Endothelial cell of umbilical vein (primary cell): ENCODE data around the gene GIT2. TPM values are rescaled to one million over a fixed set of nuclear protein-coding genes. Genes with fewer than 3 reads are reported as not detected.

Source experiments
- BruUV-seq: library from RNA; stranded (reverse); fragments of 400-500 nt; replicated peaks from 2 replicates; lab custom pipeline; 2021; lab: Mats Ljungman, UMichigan
- CTCF ChIA-PET: fragments of 300-600, 350-600 bp; sonication (Branson Sonifier 250); formaldehyde crosslinking; loops from one replicate; lab custom pipeline; 2021; ENCODE audit warnings: antibody characterized with exemption, inconsistent platforms; lab: Charles Lee
- POLR2A ChIA-PET: fragments of 300-600, 350-600 bp; sonication (Branson Sonifier 250); formaldehyde crosslinking; loops from one replicate; lab custom pipeline; 2021; ENCODE audit warnings: antibody characterized with exemption, inconsistent platforms; lab: Charles Lee
- DNase-seq: peaks from one replicate; pipeline ENCODE4 v3.0.0-alpha.2; 2011; ENCODE audit warnings: low read depth, low spot score
- FAIRE-seq: peaks from 2 replicates; lab custom pipeline; 2011; peaks lifted over from hg19 to GRCh38; lab: Jason Lieb, UNC
- H2AFZ ChIP-seq: 2 replicates; pipeline ENCODE4 v1.6.0; 2012; ENCODE audit warnings: low read depth, low read length, control low read depth, inconsistent platforms
- H3K27ac ChIP-seq: 2 replicates; pipeline ENCODE4 v1.5.1; 2011; ENCODE audit warnings: low read depth, mild to moderate bottlenecking, control low read depth, low read length, moderate library complexity; ENCODE audit not compliant: insufficient read depth
- H3K27me3 ChIP-seq, 2 experiments: 2 replicates each; pipeline versions ENCODE4 v1.6.0 to v1.6.1; 2011; ENCODE audit warnings: low read length in 2 of 2, mixed read lengths in 1 of 2; ENCODE audit not compliant: control insufficient read depth in 2 of 2, insufficient read depth in 2 of 2
- H3K36me3 ChIP-seq, 2 experiments: 2 replicates in 1 of 2; 3 replicates in 1 of 2; pipeline ENCODE4 v1.5.1; 2011; ENCODE audit warnings: low read length in 2 of 2, mild to moderate bottlenecking in 1 of 2, moderate library complexity in 1 of 2; ENCODE audit not compliant: control insufficient read depth in 2 of 2, insufficient read depth in 2 of 2; ENCODE audit errors: extremely low read depth in 1 of 2
- H3K4me1 ChIP-seq: 3 replicates; pipeline ENCODE4 v1.5.1; 2011; ENCODE audit warnings: mild to moderate bottlenecking, low read length; ENCODE audit not compliant: control insufficient read depth, insufficient read depth; ENCODE audit errors: extremely low read depth
- H3K4me2 ChIP-seq: 2 replicates; pipeline ENCODE4 v1.6.1; 2011; ENCODE audit warnings: low read length, control low read depth, mixed read lengths; ENCODE audit not compliant: insufficient read depth
- H3K4me3 ChIP-seq, 3 experiments: fragments of 200-600 bp in 1 of 3; sonication (generic), shearing (Covaris generic) in 1 of 3; replicated peaks in 1 of 3; 2 replicates each; pipeline ENCODE4 v1.5.1; 2011 to 2016; ENCODE audit warnings: control low read depth in 3 of 3, low read length in 3 of 3, mild to moderate bottlenecking in 2 of 3, inconsistent platforms in 1 of 3, low read depth in 1 of 3, moderate library complexity in 1 of 3; ENCODE audit not compliant: insufficient read depth in 1 of 3
- H3K79me2 ChIP-seq: 2 replicates; pipeline ENCODE4 v1.6.0; 2012; ENCODE audit warnings: low read length, inconsistent platforms; ENCODE audit not compliant: control insufficient read depth, insufficient read depth
- H3K9ac ChIP-seq: replicated peaks from 2 replicates; pipeline ENCODE3; 2011; ENCODE audit warnings: low read length, control low read depth; ENCODE audit not compliant: insufficient read depth; ENCODE audit errors: extremely low read depth
- H3K9me1 ChIP-seq: replicated peaks from 3 replicates; pipeline ENCODE4 v1.6.0; 2011; ENCODE audit warnings: mild to moderate bottlenecking, low read length; ENCODE audit not compliant: control insufficient read depth, insufficient read depth; ENCODE audit errors: extremely low read depth
- H3K9me3 ChIP-seq: replicated peaks from 2 replicates; pipeline ENCODE4 v1.5.1; 2012; ENCODE audit warnings: low read length, inconsistent platforms; ENCODE audit not compliant: control insufficient read depth, insufficient read depth
- H4K20me1 ChIP-seq: replicated peaks from 2 replicates; pipeline ENCODE3; 2011; ENCODE audit warnings: mild to moderate bottlenecking, low read length; ENCODE audit not compliant: control insufficient read depth, insufficient read depth; ENCODE audit errors: extremely low read depth
- EZH2 ChIP-seq: IDR thresholded peaks from 2 replicates; pipeline ENCODE4 v1.6.1; 2012; ENCODE audit warnings: borderline replicate concordance, low read depth, mild to moderate bottlenecking, moderate library complexity, low read length, inconsistent platforms; ENCODE audit not compliant: severe bottlenecking
- FOS ChIP-seq: IDR thresholded peaks from 2 replicates; pipeline ENCODE4 v1.6.1; 2011; ENCODE audit warnings: mild to moderate bottlenecking, low read length, moderate library complexity, borderline replicate concordance; ENCODE audit not compliant: insufficient read depth
- GATA2 ChIP-seq: IDR thresholded peaks from 2 replicates; pipeline ENCODE4 v1.7.0; 2011; ENCODE audit warnings: low read depth, mild to moderate bottlenecking, moderate library complexity, mixed read lengths, low read length; ENCODE audit not compliant: insufficient read length, insufficient read depth
- JUN ChIP-seq: IDR thresholded peaks from 2 replicates; pipeline ENCODE4 v1.6.1; 2011; ENCODE audit warnings: borderline replicate concordance, low read depth; ENCODE audit not compliant: insufficient read length, insufficient read depth
- MAX ChIP-seq: IDR thresholded peaks from 2 replicates; pipeline ENCODE4 v1.6.1; 2011; ENCODE audit not compliant: insufficient read depth, insufficient read length
- MYC ChIP-seq: IDR thresholded peaks from one replicate; pipeline ENCODE4 v1.6.1; 2011; ENCODE audit warnings: mild to moderate bottlenecking, low read depth, low read length
- POLR2A ChIP-seq: IDR thresholded peaks from 2 replicates; pipeline ENCODE4 v1.6.1; 2012; ENCODE audit warnings: low read depth, mild to moderate bottlenecking, control low read depth, low read length
- POLR2AphosphoS5 ChIP-seq: IDR thresholded peaks from 2 replicates; pipeline ENCODE4 v1.6.1; 2012; ENCODE audit warnings: low read depth, mild to moderate bottlenecking, control low read depth, low read length, moderate library complexity; ENCODE audit not compliant: insufficient read depth
- dilution Hi-C: fragments of 300-500 bp; cut with MboI; formaldehyde crosslinking; loops from one replicate; pipeline ENCODE4 v1.15.0; 2019; ENCODE audit warnings: low sequenced_read_pairs; ENCODE audit not compliant: extremely low pct_ligation_motif_present
- intact Hi-C: fragments of 100-400 bp; cut with micrococcal nuclease; formaldehyde crosslinking; loops from one replicate; pipeline ENCODE4 v1.10.0; 2022
- polyA plus RNA-seq, 4 experiments: library from polyadenylated mRNA; depleted of rRNA in 3 of 4; stranded (reverse) in 3 of 4; unstranded in 1 of 4; fragments of >200 nt; gene quantifications; 2 replicates each; pipeline versions ENCODE4 v1.2.1 to v1.2.3, GENCODE V29; 2011 to 2012; ENCODE audit warnings: missing spikeins in 1 of 4
- total RNA-seq: library from RNA; stranded (reverse); gene quantifications from 2 replicates; pipeline ENCODE4 v1.2.3, GENCODE V29; 2021
- TF ChIP-seq, protein P1 (sequence below), 2 donors: IDR thresholded peaks; 1 replicate in 1 of 2; 2 replicates in 1 of 2; pipeline ENCODE4 v1.5.1; 2011; ENCODE audit warnings: low read length in 2 of 2, mild to moderate bottlenecking in 2 of 2, moderate library complexity in 2 of 2, control low read depth in 1 of 2, inconsistent platforms in 1 of 2, low read depth in 1 of 2; ENCODE audit not compliant: insufficient read depth in 1 of 2; ENCODE audit errors: extremely low read depth in 1 of 2

The GIT2 gene
- total and polyA plus RNA-seq, 2 donors (not counting 3 experiments of a cell fraction or from before 2014, with no cell fraction given) = 37.3 to 77.2 TPM

DNA sequence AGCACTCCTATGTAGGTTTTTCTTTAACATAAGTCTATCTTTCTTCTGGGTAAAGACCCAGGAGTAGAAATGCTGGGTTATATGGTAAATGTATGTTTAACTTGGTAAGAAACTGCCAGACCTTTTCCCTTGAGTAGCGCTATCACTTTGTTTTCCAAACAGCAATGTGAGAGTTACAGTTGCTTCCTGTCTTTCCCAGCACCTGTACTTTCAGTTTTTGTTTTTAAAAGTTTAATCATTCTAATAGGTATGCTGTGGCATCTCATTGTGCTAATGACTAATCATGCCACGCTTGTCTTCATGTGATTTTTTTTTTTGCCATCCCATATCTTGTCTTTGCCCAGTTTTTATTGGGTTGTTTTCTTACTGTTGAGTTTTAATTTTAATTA, 28.1 kb downstream of the GIT2 start:
- no peaks in the 10 kb centered on the region for H3K27me3 ChIP-seq
- intact Hi-C loops = no loop called here
- H2AFZ ChIP-seq = no peak overlapping the region
- POLR2A ChIA-PET = no interaction called here
- H3K4me1 ChIP-seq = peaks cover 16% of the 10 kb centered on the region
- peaks cover 8 to 9% of the 10 kb centered on the region in 2 experiments for H3K36me3 ChIP-seq
- no peak overlapping the region for H3K4me3 ChIP-seq
- no peaks in the 10 kb centered on the region for H3K9me3 ChIP-seq
- H3K79me2 ChIP-seq = no peaks in the 10 kb centered on the region
- FAIRE-seq = no peak
- no peak for DNase-seq
- TF ChIP-seq POLR2AphosphoS5 (no peak), EZH2 (no peak), MAX (no peak), FOS (no peak), POLR2A (no peak), MYC (no peak), JUN (no peak), GATA2 (no peak)
- TF ChIP-seq, protein P1, sequence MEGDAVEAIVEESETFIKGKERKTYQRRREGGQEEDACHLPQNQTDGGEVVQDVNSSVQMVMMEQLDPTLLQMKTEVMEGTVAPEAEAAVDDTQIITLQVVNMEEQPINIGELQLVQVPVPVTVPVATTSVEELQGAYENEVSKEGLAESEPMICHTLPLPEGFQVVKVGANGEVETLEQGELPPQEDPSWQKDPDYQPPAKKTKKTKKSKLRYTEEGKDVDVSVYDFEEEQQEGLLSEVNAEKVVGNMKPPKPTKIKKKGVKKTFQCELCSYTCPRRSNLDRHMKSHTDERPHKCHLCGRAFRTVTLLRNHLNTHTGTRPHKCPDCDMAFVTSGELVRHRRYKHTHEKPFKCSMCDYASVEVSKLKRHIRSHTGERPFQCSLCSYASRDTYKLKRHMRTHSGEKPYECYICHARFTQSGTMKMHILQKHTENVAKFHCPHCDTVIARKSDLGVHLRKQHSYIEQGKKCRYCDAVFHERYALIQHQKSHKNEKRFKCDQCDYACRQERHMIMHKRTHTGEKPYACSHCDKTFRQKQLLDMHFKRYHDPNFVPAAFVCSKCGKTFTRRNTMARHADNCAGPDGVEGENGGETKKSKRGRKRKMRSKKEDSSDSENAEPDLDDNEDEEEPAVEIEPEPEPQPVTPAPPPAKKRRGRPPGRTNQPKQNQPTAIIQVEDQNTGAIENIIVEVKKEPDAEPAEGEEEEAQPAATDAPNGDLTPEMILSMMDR (IDR thresholded peaks at IDR 0.05; ENCODE audit: extremely low read depth in 1 of 2, insufficient read depth in 1 of 2, low read depth in 1 of 2, low read length in 2 of 2) = no peak
- H4K20me1 ChIP-seq = no peaks in the 10 kb centered on the region
- no peaks in the 10 kb centered on the region for H3K9me1 ChIP-seq
- no peak overlapping the region for H3K9ac ChIP-seq
- CTCF ChIA-PET = interaction anchor here (1.0 kb wide), 2 partner anchors 40 to 56 kb away, joined by 3 to 4 read pairs; no protein-coding TSS in a partner anchor
- no TSS peak for BruUV-seq
- dilution Hi-C loops = no loop called here
- H3K27ac ChIP-seq = no peak overlapping the region
- no peak overlapping the region for H3K4me2 ChIP-seq
